Spleen (tissue), 11 donors: Measurements from ENCODE around the gene DNAJB8. TPM values are rescaled to one million over a fixed set of nuclear protein-coding genes. Genes with fewer than 3 reads are reported as not detected.

Source experiments
- DNase-seq: peaks from one replicate; pipeline ENCODE4 v3.0.0-alpha.2; 2020
- H3K27ac ChIP-seq, 8 donors: fragments of 200-600 bp; sonication (generic) in 7 of 8; 1 replicate in 4 of 8; 2 replicates in 4 of 8; pipeline versions ENCODE4 v1.5.0 to v1.8.0; 2016 to 2021; ENCODE audit warnings: inconsistent platforms in 4 of 8, mild to moderate bottlenecking in 4 of 8, moderate library complexity in 1 of 8
- H3K27me3 ChIP-seq, 7 donors: fragments of 200-600 bp; sonication (generic) in 6 of 7; replicated peaks in 1 of 7; 1 replicate in 4 of 7; 2 replicates in 3 of 7; pipeline versions ENCODE4 v1.5.0 to v1.8.0; 2016 to 2021; ENCODE audit warnings: inconsistent platforms in 3 of 7, mild to moderate bottlenecking in 1 of 7
- H3K36me3 ChIP-seq, 6 donors: fragments of 200-600 bp; sonication (generic) in 5 of 6; 1 replicate in 4 of 6; 2 replicates in 2 of 6; pipeline versions ENCODE4 v1.5.0 to v1.8.0; 2016 to 2021; ENCODE audit warnings: inconsistent platforms in 2 of 6
- H3K4me1 ChIP-seq, 6 donors: fragments of 200-600 bp; sonication (generic) in 5 of 6; 1 replicate in 3 of 6; 2 replicates in 3 of 6; pipeline versions ENCODE4 v1.5.0 to v1.8.0; 2016 to 2021; ENCODE audit warnings: inconsistent platforms in 3 of 6
- H3K4me3 ChIP-seq, 8 donors: fragments of 200-600 bp; sonication (generic) in 7 of 8; 1 replicate in 4 of 8; 2 replicates in 4 of 8; pipeline versions ENCODE4 v1.5.0 to v1.8.0; 2016 to 2021; ENCODE audit warnings: inconsistent platforms in 4 of 8, mild to moderate bottlenecking in 4 of 8, moderate library complexity in 2 of 8
- H3K9me3 ChIP-seq, 8 donors: fragments of 200-600 bp; sonication (generic) in 7 of 8; 1 replicate in 4 of 8; 2 replicates in 4 of 8; pipeline versions ENCODE4 v1.5.0 to v1.8.0; 2016 to 2021; ENCODE audit warnings: inconsistent platforms in 4 of 8
- CTCF ChIP-seq, 11 experiments: fragments of 200-600 bp in 7 of 11; fragments of 450-650 bp in 4 of 11; sonication (generic) in 4 of 11; IDR thresholded peaks in 8 of 11; conservative IDR thresholded peaks in 3 of 11; 1 replicate in 7 of 11; 2 replicates in 4 of 11; pipeline versions ENCODE4 v1.4.0 to v1.8.0; 2016 to 2021; ENCODE audit warnings: antibody characterized with exemption in 11 of 11, inconsistent platforms in 4 of 11, mild to moderate bottlenecking in 1 of 11
- POLR2A ChIP-seq, 3 donors: fragments of 450-650 bp; IDR thresholded peaks; one replicate each; pipeline ENCODE4 v1.5.1; 2017; ENCODE audit warnings: antibody characterized with exemption in 3 of 3, mild to moderate bottlenecking in 1 of 3
- POLR2AphosphoS5 ChIP-seq, 3 donors: sonication (generic); formaldehyde crosslinking; IDR thresholded peaks; one replicate each; pipeline ENCODE4 v1.5.1; 2017; ENCODE audit warnings: antibody characterized with exemption in 3 of 3
- WGBS, 5 donors: extraction: QIAGEN DNeasy Blood & Tissue Kit in 3 of 5; methylation state at CpG; one replicate each; pipeline versions ENCODE4 v1.1.5 to v1.1.7; 2013 to 2018; 5-methylcytosine and 5-hydroxymethylcytosine counted together
- intact Hi-C: fragments of 100-400 bp; cut with DNase I; formaldehyde crosslinking; loops from one replicate; pipeline ENCODE4 v1.15.0; 2023; ENCODE audit warnings: low total_unique reads
- polyA plus RNA-seq, 3 donors: library from polyadenylated mRNA; stranded (reverse); fragments of 200-250 nt; gene quantifications; one replicate each; pipeline ENCODE4 v1.2.1, GENCODE V29; 2013
- total RNA-seq, 7 donors: library from RNA; depleted of rRNA in 3 of 7; stranded (reverse); fragments of >200 nt in 3 of 7; fragmentation: NEBNext Ultra II Directional in 4 of 7; extraction: Animal tissue kit (Norgen Biotek cat#: 25700) in 4 of 7; gene quantifications; one replicate each; pipeline versions ENCODE4 v1.1.0 to v1.2.1, GENCODE V29; 2016 to 2021
- donor health status: healthy with polysubstance abuse.
- donor health status: DM: no; HTN: no; CAD: no; lungs with moderate emphysema.
- donor health status: DM: no; HTN: no; CAD: no.
- donor health status: Bipolar disorder and iron deficiency.
- donor health status: healthy.
- donor health status: DM: no; HTN: no; CAD: no.
- donor health status: DM: yes; HTN: yes; CAD: no.

DNAJB8 gene
- total and polyA plus RNA-seq, 10 donors, result not detected

- WGBS, 5 donors, result 89 to 96% (median 93%) methylated on average over 7 of the region's 7 CpGs
- intact Hi-C loops, result loop anchor here (10.0 kb wide), 1 partner anchor 163 kb away; no protein-coding TSS in a partner anchor
- H3K27ac ChIP-seq, result no peak overlapping the region
- peaks cover 0 to 13% (median 10%) of the 10 kb centered on the region in 6 donors for H3K4me1 ChIP-seq
- no peaks in the 10 kb centered on the region for H3K36me3 ChIP-seq
- TF ChIP-seq CTCF (IDR thresholded peaks at IDR 0.05 in 8 of 11, conservative IDR thresholded peaks at IDR 0.05 in 3 of 11), result no peak
- no peak for TF ChIP-seq POLR2AphosphoS5 (IDR thresholded peaks at IDR 0.05)
- TF ChIP-seq POLR2A (IDR thresholded peaks at IDR 0.05), result no peak
- peaks cover 0 to 7% (median 0%) of the 10 kb centered on the region in 8 donors for H3K9me3 ChIP-seq
- H3K4me3 ChIP-seq, result no peak overlapping the region
- no peak for DNase-seq
- peaks cover 0 to 16% (median 0%) of the 10 kb centered on the region in 7 donors for H3K27me3 ChIP-seq
Measured at GRCh38 chr3:128421966-128422365, 44.7 kb downstream of the DNAJB8 start.

GRCh38 chr3:128421439-128421836 is 45.3 kb downstream of the DNAJB8 start:
- no peak for DNase-seq
- Histone ChIP-seq H3K9me3 (peaks cover 0 to 7% (median 0%) of the 10 kb centered on the region in 8 donors), H3K27me3 (peaks cover 0 to 10% (median 0%) of the 10 kb centered on the region in 7 donors), H3K36me3 (no peaks in the 10 kb centered on the region), H3K27ac (no peak overlapping the region), H3K4me1 (peaks cover 0 to 9% (median 5%) of the 10 kb centered on the region in 6 donors), H3K4me3 (no peak overlapping the region)
- WGBS, 5 donors, result 79 to 95% (median 91%) methylated on average over 4 to 11 of the region's 11 CpGs
- intact Hi-C loops, result loop anchor here (10.0 kb wide), 1 partner anchor 163 kb away; no protein-coding TSS in a partner anchor
- no peak for TF ChIP-seq POLR2AphosphoS5 (IDR thresholded peaks at IDR 0.05)

GRCh38 chr3:128420720-128421438 is 45.8 kb downstream of the DNAJB8 start:
- 91 to 100% (median 92%) methylated on average over 2 to 12 of the region's 12 CpGs for WGBS, 5 donors
- Histone ChIP-seq H3K4me1 (peaks cover 0 to 3% (median 0%) of the 10 kb centered on the region in 6 donors), H3K27me3 (peaks cover 0 to 5% (median 0%) of the 10 kb centered on the region in 7 donors), H3K4me3 (no peak overlapping the region), H3K36me3 (no peaks in the 10 kb centered on the region), H3K9me3 (peaks cover 0 to 7% (median 0%) of the 10 kb centered on the region in 8 donors), H3K27ac (no peak overlapping the region)
- intact Hi-C loops, result loop anchor here (10.0 kb wide), 1 partner anchor 164 kb away; no protein-coding TSS in a partner anchor
- TF ChIP-seq CTCF (IDR thresholded peaks at IDR 0.05 in 8 of 11, conservative IDR thresholded peaks at IDR 0.05 in 3 of 11) (no peak), POLR2A (IDR thresholded peaks at IDR 0.05) (no peak), POLR2AphosphoS5 (IDR thresholded peaks at IDR 0.05) (no peak)
- no peak for DNase-seq

GRCh38 chr3:128420289-128420688 is 46.4 kb downstream of the DNAJB8 start:
- no peak for DNase-seq
- H3K4me3 ChIP-seq, result no peak overlapping the region
- 81 to 90% (median 85%) methylated on average over 7 of the region's 7 CpGs for WGBS, 5 donors
- intact Hi-C loops, result loop anchor here (10.0 kb wide), 1 partner anchor 165 kb away; no protein-coding TSS in a partner anchor
- no peaks in the 10 kb centered on the region for H3K27me3 ChIP-seq
- H3K9me3 ChIP-seq, result peaks cover 0 to 7% (median 0%) of the 10 kb centered on the region in 8 donors
- no peaks in the 10 kb centered on the region for H3K36me3 ChIP-seq
- H3K27ac ChIP-seq, result no peak overlapping the region
- TF ChIP-seq POLR2AphosphoS5 (IDR thresholded peaks at IDR 0.05) (no peak), CTCF (IDR thresholded peaks at IDR 0.05 in 8 of 11, conservative IDR thresholded peaks at IDR 0.05 in 3 of 11) (no peak), POLR2A (IDR thresholded peaks at IDR 0.05) (no peak)
- H3K4me1 ChIP-seq, result no peaks in the 10 kb centered on the region
